GM12891 (cell line): ENCODE measurements around the gene COG6.

Source experiments
- POLR2A ChIP-seq: IDR thresholded peaks from 2 replicates; pipeline ENCODE4 v1.6.1; 2011; ENCODE audit warnings: low read depth, low read length, control low read depth
- POLR2AphosphoS5 ChIP-seq: IDR thresholded peaks from 2 replicates; pipeline ENCODE4 v1.6.1; 2011; ENCODE audit warnings: low read depth, low read length, control low read depth
- POU2F2 ChIP-seq: IDR thresholded peaks from 2 replicates; pipeline ENCODE4 v1.6.1; 2011; ENCODE audit warnings: low read depth, mild to moderate bottlenecking, control low read depth, low read length, moderate library complexity
- TAF1 ChIP-seq: IDR thresholded peaks from 2 replicates; pipeline ENCODE4 v1.6.1; 2011; ENCODE audit warnings: low read depth, low read length, control low read depth

GRCh38 chr13:39623466-39623865, 32.0 kb upstream of the COG6 start:
- no peak for TF ChIP-seq POLR2A
- TF ChIP-seq POU2F2: no peak
- TF ChIP-seq POLR2AphosphoS5: no peak
- TF ChIP-seq TAF1: no peak
